ENCODE measurements around the gene UNC5C.

DNA sequence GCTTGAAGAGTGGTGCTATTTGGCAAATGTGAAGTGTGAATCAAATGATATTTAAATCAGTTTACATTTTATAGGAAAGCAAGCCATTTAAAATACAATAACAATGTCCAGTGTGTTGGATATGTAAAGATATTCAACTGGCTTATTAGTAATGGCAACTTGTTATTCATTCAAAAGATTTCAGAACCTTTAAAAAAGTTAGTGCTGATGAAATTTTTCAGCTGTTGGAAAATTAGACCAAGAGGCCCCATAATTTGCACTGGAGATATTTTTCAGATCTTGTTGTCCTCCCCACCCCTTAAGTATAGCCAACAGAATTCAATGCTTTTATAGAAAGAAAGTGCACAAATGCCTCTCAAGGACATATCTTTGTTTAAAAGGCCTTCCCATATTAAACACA is 54.6 kb downstream of the UNC5C start:
- TF ChIP-seq, protein P1, sequence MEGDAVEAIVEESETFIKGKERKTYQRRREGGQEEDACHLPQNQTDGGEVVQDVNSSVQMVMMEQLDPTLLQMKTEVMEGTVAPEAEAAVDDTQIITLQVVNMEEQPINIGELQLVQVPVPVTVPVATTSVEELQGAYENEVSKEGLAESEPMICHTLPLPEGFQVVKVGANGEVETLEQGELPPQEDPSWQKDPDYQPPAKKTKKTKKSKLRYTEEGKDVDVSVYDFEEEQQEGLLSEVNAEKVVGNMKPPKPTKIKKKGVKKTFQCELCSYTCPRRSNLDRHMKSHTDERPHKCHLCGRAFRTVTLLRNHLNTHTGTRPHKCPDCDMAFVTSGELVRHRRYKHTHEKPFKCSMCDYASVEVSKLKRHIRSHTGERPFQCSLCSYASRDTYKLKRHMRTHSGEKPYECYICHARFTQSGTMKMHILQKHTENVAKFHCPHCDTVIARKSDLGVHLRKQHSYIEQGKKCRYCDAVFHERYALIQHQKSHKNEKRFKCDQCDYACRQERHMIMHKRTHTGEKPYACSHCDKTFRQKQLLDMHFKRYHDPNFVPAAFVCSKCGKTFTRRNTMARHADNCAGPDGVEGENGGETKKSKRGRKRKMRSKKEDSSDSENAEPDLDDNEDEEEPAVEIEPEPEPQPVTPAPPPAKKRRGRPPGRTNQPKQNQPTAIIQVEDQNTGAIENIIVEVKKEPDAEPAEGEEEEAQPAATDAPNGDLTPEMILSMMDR (IDR thresholded peaks at IDR 0.05): no peak
- TF ChIP-seq POLR2A (IDR thresholded peaks at IDR 0.05): no peak
